GM23338 (cell line): ENCODE results near the gene SOSTDC1. TPM values are rescaled to one million over a fixed set of nuclear protein-coding genes. Genes with fewer than 3 reads are reported as not detected.

Experiments used
- ATAC-seq: fragments of 200-7000 bp; cut with Tn5 transposase; 3 replicates; pipeline ENCODE4 v1.9.1; 2020
- DNase-seq: peaks from one replicate; pipeline ENCODE4 v3.0.0-alpha.2; 2015; ENCODE audit warnings: low spot score
- H2AFZ ChIP-seq: fragments of 200-600 bp; sonication (generic); 2 replicates; pipeline ENCODE4 v1.8.0; 2016; ENCODE audit warnings: antibody characterized with exemption, mild to moderate bottlenecking, moderate library complexity
- H3F3A ChIP-seq: fragments of 200-600 bp; sonication (generic); replicated peaks from 2 replicates; pipeline ENCODE4 v1.8.0; 2017; ENCODE audit warnings: antibody characterized with exemption, mixed run types, low read depth
- H3K27ac ChIP-seq: fragments of 200-600 bp; sonication (generic); 2 replicates; pipeline ENCODE4 v1.6.1; 2016; ENCODE audit warnings: low read depth
- H3K27me3 ChIP-seq: fragments of 200-600 bp; sonication (generic); 2 replicates; pipeline ENCODE4 v1.8.0; 2016; ENCODE audit warnings: mild to moderate bottlenecking, mixed run types, moderate library complexity; ENCODE audit not compliant: insufficient read depth
- H3K36me3 ChIP-seq: fragments of 200-600 bp; sonication (generic); 2 replicates; pipeline ENCODE4 v1.8.0; 2016; ENCODE audit warnings: mild to moderate bottlenecking; ENCODE audit not compliant: insufficient read depth
- H3K4me1 ChIP-seq: fragments of 200-600 bp; sonication (generic); 2 replicates; pipeline ENCODE4 v1.8.0; 2016; ENCODE audit warnings: mild to moderate bottlenecking, moderate library complexity; ENCODE audit not compliant: insufficient read depth
- H3K4me2 ChIP-seq: fragments of 200-600 bp; sonication (generic); 2 replicates; pipeline ENCODE4 v1.7.1; 2017; ENCODE audit warnings: mixed run types
- H3K4me3 ChIP-seq: fragments of 200-600 bp; sonication (generic); 2 replicates; pipeline ENCODE4 v1.6.1; 2016; ENCODE audit warnings: mixed run types
- H3K79me2 ChIP-seq: fragments of 200-600 bp; sonication (generic); replicated peaks from 2 replicates; pipeline ENCODE4 v1.8.0; 2017; ENCODE audit warnings: mild to moderate bottlenecking; ENCODE audit not compliant: insufficient read depth
- H3K9me2 ChIP-seq: fragments of 200-600 bp; sonication (generic); 2 replicates; pipeline ENCODE4 v1.8.0; 2017; ENCODE audit not compliant: insufficient read depth
- H4K20me1 ChIP-seq: fragments of 200-600 bp; sonication (generic); replicated peaks from 2 replicates; pipeline ENCODE4 v1.8.0; 2017; ENCODE audit warnings: mild to moderate bottlenecking; ENCODE audit not compliant: insufficient read depth
- H3K27ac Mint-ChIP-seq: 2 replicates; pipeline ENCODE4 v1.8.0; 2020; ENCODE audit warnings: inconsistent platforms, mild to moderate bottlenecking, moderate library complexity, mixed read lengths
- H3K27me3 Mint-ChIP-seq: 3 replicates; pipeline ENCODE4 v1.8.0; 2022; ENCODE audit warnings: low read depth, mild to moderate bottlenecking, moderate library complexity, mixed read lengths, inconsistent platforms; ENCODE audit not compliant: insufficient read depth, poor library complexity
- H3K36me3 Mint-ChIP-seq: 3 replicates; pipeline ENCODE4 v1.8.0; 2021; ENCODE audit warnings: low read depth, mild to moderate bottlenecking, inconsistent platforms, moderate library complexity, mixed read lengths
- H3K4me1 Mint-ChIP-seq: 3 replicates; pipeline ENCODE4 v1.8.0; 2020; ENCODE audit warnings: mild to moderate bottlenecking, inconsistent platforms, mixed read lengths
- H3K4me3 Mint-ChIP-seq: 3 replicates; pipeline ENCODE4 v1.8.0; 2021; ENCODE audit warnings: moderate library complexity, mild to moderate bottlenecking, inconsistent platforms, mixed read lengths
- H3K9me3 Mint-ChIP-seq: 3 replicates; pipeline ENCODE4 v1.8.0; 2020; ENCODE audit warnings: moderate library complexity, mild to moderate bottlenecking, inconsistent platforms, mixed read lengths
- CREB1 ChIP-seq: fragments of 250-450 bp; sonication (Bioruptor Pico); IDR thresholded peaks from 2 replicates; pipeline ENCODE4 v1.5.0; 2020; ENCODE audit warnings: low read depth, mild to moderate bottlenecking, moderate library complexity
- ETS1 ChIP-seq: IDR thresholded peaks from 2 replicates; pipeline ENCODE4 v1.6.1; 2016; ENCODE audit warnings: antibody characterized with exemption
- EZH2 ChIP-seq: fragments of 200-600 bp; sonication (generic); IDR thresholded peaks from one replicate; pipeline ENCODE4 v1.8.0; 2017; ENCODE audit warnings: antibody characterized with exemption, mild to moderate bottlenecking, low read depth; ENCODE audit not compliant: unreplicated experiment
- JUNB ChIP-seq: IDR thresholded peaks from one replicate; pipeline ENCODE4 v1.6.1; 2016; ENCODE audit warnings: antibody characterized with exemption; ENCODE audit not compliant: unreplicated experiment
- NANOG ChIP-seq: IDR thresholded peaks from 2 replicates; pipeline ENCODE4 v1.6.1; 2016; ENCODE audit warnings: antibody characterized with exemption, borderline replicate concordance
- STAT1 ChIP-seq: IDR thresholded peaks from one replicate; pipeline ENCODE4 v1.6.1; 2016; ENCODE audit warnings: antibody characterized with exemption; ENCODE audit not compliant: unreplicated experiment
- ZNF331 ChIP-seq: fragments of 250-450 bp; sonication (Bioruptor Pico); IDR thresholded peaks from 2 replicates; pipeline ENCODE4 v1.5.0; 2020; ENCODE audit warnings: low read depth, mild to moderate bottlenecking, moderate library complexity
- polyA plus RNA-seq: library from polyadenylated mRNA; unstranded; fragments of >200 nt; fragmentation: Nextera tagmentation; extraction: Ambion mirVana; gene quantifications from 2 replicates; pipeline ENCODE4 v1.2.1, GENCODE V29; 2016
- total RNA-seq: library from RNA; depleted of rRNA; stranded (reverse); fragments of >200 nt; shearing (Covaris generic); gene quantifications from 2 replicates; pipeline ENCODE4 v1.2.3, GENCODE V29; 2014
- TF ChIP-seq, protein P1 (sequence below): fragments of 250-450 bp; sonication (Bioruptor Pico); IDR thresholded peaks from 2 replicates; pipeline ENCODE4 v1.5.0; 2020; ENCODE audit warnings: mild to moderate bottlenecking, moderate library complexity
- TF ChIP-seq, protein P2 (sequence below): IDR thresholded peaks from one replicate; pipeline ENCODE4 v1.6.1; 2018; ENCODE audit warnings: antibody characterized with exemption; ENCODE audit not compliant: unreplicated experiment
- TF ChIP-seq, protein P3 (sequence below), 2 experiments: fragments of 200-600 bp in 1 of 2; sonication (generic) in 1 of 2; conservative IDR thresholded peaks; 2 replicates each; pipeline versions ENCODE4 v1.5.1 to v1.6.1; 2016 to 2017; ENCODE audit warnings: antibody characterized with exemption in 2 of 2, low read depth in 2 of 2, mild to moderate bottlenecking in 2 of 2, moderate library complexity in 1 of 2

The SOSTDC1 gene
- total and polyA plus RNA-seq, 2 experiments from 2014 or later = 0.76 to 1.0 TPM

GRCh38 chr7:16494551-16494950 is 29.0 kb upstream of the SOSTDC1 start:
- ATAC-seq = no peak
- Mint-ChIP-seq H3K4me1 (no peaks in the 10 kb centered on the region), H3K4me3 (no peak overlapping the region), H3K9me3 (no peaks in the 10 kb centered on the region), H3K27ac (no peak overlapping the region), H3K27me3 (no peaks in the 10 kb centered on the region), H3K36me3 (no peaks in the 10 kb centered on the region)
- DNase-seq = no peak
- Histone ChIP-seq H3K79me2 (no peaks in the 10 kb centered on the region), H3F3A (no peaks in the 10 kb centered on the region), H2AFZ (no peak overlapping the region), H3K4me2 (no peak overlapping the region), H3K27ac (no peak overlapping the region), H3K9me2 (no peaks in the 10 kb centered on the region), H4K20me1 (no peaks in the 10 kb centered on the region), H3K27me3 (no peaks in the 10 kb centered on the region), H3K4me1 (no peaks in the 10 kb centered on the region), H3K4me3 (no peak overlapping the region), H3K36me3 (no peaks in the 10 kb centered on the region)
- TF ChIP-seq JUNB = no peak

GRCh38 chr7:16493266-16493665 is 27.7 kb upstream of the SOSTDC1 start:
- no peak overlapping the region for H3K4me3 Mint-ChIP-seq
- no peaks in the 10 kb centered on the region for H3F3A ChIP-seq
- no peak overlapping the region for H3K4me3 ChIP-seq
- no peaks in the 10 kb centered on the region for H3K79me2 ChIP-seq
- H3K36me3 ChIP-seq = no peaks in the 10 kb centered on the region
- no peak for DNase-seq
- no peaks in the 10 kb centered on the region for H3K9me2 ChIP-seq
- ATAC-seq = no peak
- no peaks in the 10 kb centered on the region for H3K4me1 Mint-ChIP-seq
- H3K27ac ChIP-seq = no peak overlapping the region
- H3K27me3 ChIP-seq = no peaks in the 10 kb centered on the region
- H3K4me2 ChIP-seq = no peak overlapping the region
- H3K36me3 Mint-ChIP-seq = no peaks in the 10 kb centered on the region
- no peaks in the 10 kb centered on the region for H3K4me1 ChIP-seq
- no peaks in the 10 kb centered on the region for H4K20me1 ChIP-seq
- H3K9me3 Mint-ChIP-seq = no peaks in the 10 kb centered on the region
- H3K27ac Mint-ChIP-seq = no peak overlapping the region
- H2AFZ ChIP-seq = no peak overlapping the region
- H3K27me3 Mint-ChIP-seq = no peaks in the 10 kb centered on the region
- TF ChIP-seq EZH2 (no peak), ETS1 (no peak), JUNB (no peak), CREB1 (CRISPR knock-in tag) (no peak), NANOG (no peak), STAT1 (no peak), ZNF331 (CRISPR knock-in tag) (no peak)
- TF ChIP-seq, protein P1, sequence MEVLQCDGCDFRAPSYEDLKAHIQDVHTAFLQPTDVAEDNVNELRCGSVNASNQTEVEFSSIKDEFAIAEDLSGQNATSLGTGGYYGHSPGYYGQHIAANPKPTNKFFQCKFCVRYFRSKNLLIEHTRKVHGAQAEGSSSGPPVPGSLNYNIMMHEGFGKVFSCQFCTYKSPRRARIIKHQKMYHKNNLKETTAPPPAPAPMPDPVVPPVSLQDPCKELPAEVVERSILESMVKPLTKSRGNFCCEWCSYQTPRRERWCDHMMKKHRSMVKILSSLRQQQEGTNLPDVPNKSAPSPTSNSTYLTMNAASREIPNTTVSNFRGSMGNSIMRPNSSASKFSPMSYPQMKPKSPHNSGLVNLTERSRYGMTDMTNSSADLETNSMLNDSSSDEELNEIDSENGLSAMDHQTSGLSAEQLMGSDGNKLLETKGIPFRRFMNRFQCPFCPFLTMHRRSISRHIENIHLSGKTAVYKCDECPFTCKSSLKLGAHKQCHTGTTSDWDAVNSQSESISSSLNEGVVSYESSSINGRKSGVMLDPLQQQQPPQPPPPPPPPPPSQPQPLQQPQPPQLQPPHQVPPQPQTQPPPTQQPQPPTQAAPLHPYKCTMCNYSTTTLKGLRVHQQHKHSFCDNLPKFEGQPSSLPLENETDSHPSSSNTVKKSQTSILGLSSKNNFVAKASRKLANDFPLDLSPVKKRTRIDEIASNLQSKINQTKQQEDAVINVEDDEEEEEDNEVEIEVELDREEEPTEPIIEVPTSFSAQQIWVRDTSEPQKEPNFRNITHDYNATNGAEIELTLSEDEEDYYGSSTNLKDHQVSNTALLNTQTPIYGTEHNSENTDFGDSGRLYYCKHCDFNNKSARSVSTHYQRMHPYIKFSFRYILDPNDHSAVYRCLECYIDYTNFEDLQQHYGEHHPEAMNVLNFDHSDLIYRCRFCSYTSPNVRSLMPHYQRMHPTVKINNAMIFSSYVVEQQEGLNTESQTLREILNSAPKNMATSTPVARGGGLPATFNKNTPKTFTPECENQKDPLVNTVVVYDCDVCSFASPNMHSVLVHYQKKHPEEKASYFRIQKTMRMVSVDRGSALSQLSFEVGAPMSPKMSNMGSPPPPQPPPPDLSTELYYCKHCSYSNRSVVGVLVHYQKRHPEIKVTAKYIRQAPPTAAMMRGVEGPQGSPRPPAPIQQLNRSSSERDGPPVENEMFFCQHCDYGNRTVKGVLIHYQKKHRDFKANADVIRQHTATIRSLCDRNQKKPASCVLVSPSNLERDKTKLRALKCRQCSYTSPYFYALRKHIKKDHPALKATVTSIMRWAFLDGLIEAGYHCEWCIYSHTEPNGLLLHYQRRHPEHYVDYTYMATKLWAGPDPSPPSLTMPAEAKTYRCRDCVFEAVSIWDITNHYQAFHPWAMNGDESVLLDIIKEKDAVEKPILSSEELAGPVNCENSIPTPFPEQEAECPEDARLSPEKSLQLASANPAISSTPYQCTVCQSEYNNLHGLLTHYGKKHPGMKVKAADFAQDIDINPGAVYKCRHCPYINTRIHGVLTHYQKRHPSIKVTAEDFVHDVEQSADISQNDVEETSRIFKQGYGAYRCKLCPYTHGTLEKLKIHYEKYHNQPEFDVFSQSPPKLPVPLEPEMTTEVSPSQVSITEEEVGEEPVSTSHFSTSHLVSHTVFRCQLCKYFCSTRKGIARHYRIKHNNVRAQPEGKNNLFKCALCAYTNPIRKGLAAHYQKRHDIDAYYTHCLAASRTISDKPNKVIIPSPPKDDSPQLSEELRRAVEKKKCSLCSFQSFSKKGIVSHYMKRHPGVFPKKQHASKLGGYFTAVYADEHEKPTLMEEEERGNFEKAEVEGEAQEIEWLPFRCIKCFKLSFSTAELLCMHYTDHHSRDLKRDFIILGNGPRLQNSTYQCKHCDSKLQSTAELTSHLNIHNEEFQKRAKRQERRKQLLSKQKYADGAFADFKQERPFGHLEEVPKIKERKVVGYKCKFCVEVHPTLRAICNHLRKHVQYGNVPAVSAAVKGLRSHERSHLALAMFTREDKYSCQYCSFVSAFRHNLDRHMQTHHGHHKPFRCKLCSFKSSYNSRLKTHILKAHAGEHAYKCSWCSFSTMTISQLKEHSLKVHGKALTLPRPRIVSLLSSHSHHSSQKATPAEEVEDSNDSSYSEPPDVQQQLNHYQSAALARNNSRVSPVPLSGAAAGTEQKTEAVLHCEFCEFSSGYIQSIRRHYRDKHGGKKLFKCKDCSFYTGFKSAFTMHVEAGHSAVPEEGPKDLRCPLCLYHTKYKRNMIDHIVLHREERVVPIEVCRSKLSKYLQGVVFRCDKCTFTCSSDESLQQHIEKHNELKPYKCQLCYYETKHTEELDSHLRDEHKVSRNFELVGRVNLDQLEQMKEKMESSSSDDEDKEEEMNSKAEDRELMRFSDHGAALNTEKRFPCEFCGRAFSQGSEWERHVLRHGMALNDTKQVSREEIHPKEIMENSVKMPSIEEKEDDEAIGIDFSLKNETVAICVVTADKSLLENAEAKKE = no peak
- TF ChIP-seq, protein P2, sequence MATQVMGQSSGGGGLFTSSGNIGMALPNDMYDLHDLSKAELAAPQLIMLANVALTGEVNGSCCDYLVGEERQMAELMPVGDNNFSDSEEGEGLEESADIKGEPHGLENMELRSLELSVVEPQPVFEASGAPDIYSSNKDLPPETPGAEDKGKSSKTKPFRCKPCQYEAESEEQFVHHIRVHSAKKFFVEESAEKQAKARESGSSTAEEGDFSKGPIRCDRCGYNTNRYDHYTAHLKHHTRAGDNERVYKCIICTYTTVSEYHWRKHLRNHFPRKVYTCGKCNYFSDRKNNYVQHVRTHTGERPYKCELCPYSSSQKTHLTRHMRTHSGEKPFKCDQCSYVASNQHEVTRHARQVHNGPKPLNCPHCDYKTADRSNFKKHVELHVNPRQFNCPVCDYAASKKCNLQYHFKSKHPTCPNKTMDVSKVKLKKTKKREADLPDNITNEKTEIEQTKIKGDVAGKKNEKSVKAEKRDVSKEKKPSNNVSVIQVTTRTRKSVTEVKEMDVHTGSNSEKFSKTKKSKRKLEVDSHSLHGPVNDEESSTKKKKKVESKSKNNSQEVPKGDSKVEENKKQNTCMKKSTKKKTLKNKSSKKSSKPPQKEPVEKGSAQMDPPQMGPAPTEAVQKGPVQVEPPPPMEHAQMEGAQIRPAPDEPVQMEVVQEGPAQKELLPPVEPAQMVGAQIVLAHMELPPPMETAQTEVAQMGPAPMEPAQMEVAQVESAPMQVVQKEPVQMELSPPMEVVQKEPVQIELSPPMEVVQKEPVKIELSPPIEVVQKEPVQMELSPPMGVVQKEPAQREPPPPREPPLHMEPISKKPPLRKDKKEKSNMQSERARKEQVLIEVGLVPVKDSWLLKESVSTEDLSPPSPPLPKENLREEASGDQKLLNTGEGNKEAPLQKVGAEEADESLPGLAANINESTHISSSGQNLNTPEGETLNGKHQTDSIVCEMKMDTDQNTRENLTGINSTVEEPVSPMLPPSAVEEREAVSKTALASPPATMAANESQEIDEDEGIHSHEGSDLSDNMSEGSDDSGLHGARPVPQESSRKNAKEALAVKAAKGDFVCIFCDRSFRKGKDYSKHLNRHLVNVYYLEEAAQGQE = no peak
- TF ChIP-seq, protein P3, sequence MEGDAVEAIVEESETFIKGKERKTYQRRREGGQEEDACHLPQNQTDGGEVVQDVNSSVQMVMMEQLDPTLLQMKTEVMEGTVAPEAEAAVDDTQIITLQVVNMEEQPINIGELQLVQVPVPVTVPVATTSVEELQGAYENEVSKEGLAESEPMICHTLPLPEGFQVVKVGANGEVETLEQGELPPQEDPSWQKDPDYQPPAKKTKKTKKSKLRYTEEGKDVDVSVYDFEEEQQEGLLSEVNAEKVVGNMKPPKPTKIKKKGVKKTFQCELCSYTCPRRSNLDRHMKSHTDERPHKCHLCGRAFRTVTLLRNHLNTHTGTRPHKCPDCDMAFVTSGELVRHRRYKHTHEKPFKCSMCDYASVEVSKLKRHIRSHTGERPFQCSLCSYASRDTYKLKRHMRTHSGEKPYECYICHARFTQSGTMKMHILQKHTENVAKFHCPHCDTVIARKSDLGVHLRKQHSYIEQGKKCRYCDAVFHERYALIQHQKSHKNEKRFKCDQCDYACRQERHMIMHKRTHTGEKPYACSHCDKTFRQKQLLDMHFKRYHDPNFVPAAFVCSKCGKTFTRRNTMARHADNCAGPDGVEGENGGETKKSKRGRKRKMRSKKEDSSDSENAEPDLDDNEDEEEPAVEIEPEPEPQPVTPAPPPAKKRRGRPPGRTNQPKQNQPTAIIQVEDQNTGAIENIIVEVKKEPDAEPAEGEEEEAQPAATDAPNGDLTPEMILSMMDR (conservative IDR thresholded peaks at IDR 0.05; ENCODE audit: low read depth in 2 of 2) = no peak
